HG03135 (cell line): ENCODE measurements around the gene ARL5C.
"Not testable (repeated sequence)": the region's sequence is repeated elsewhere in the genome, so short reads cannot be mapped to it uniquely, and the experiment has no call there.

Experiments used
- ATAC-seq: cut with Tn5 transposase; IDR thresholded peaks from one replicate; pipeline ENCODE4 v1.9.1; 2021; ENCODE audit warnings: mild to moderate bottlenecking, moderate library complexity; ENCODE audit not compliant: unreplicated experiment

The ARL5C gene

DNA sequence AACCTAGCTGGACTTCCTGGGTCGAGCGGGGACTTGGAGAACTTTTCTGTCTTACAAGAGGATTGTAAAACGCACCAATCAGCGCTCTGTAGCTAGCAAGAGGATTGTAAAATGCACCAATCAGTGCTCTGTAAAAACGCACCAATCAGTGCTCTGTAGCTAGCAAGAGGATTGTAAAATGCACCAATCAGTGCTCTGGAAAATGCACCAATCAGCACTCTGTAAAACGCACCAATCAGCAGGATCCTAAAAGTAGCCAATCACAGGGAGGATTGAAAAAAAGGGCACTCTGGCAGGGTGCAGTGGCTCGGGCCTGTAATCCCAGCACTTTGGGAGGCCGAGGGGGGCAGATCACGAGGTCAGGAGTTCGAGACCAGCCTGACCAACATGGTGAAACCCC lies 2.5 kb upstream of the ARL5C start:
- ATAC-seq, result not testable (repeated sequence)

DNA sequence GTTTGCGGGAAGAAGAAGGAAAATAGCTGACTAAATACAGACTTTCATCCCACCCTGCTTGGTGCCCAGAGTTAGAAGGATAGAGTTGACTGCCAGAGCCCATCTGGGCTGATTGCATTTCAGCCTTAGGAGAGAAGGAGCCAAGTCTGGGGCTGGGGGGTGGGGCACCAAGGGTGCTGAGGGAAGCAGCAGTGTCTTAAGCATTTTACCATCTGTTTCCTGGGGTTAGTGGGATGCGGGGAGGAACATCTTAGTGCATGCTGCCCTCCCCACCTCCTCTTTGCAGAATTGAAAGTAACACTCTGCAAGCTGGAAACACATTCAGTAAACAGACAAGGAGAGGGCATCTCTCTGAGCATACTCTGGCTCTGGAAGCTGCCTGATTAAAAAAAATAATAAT lies 1.5 kb upstream of the ARL5C start:
- no peak for ATAC-seq

DNA sequence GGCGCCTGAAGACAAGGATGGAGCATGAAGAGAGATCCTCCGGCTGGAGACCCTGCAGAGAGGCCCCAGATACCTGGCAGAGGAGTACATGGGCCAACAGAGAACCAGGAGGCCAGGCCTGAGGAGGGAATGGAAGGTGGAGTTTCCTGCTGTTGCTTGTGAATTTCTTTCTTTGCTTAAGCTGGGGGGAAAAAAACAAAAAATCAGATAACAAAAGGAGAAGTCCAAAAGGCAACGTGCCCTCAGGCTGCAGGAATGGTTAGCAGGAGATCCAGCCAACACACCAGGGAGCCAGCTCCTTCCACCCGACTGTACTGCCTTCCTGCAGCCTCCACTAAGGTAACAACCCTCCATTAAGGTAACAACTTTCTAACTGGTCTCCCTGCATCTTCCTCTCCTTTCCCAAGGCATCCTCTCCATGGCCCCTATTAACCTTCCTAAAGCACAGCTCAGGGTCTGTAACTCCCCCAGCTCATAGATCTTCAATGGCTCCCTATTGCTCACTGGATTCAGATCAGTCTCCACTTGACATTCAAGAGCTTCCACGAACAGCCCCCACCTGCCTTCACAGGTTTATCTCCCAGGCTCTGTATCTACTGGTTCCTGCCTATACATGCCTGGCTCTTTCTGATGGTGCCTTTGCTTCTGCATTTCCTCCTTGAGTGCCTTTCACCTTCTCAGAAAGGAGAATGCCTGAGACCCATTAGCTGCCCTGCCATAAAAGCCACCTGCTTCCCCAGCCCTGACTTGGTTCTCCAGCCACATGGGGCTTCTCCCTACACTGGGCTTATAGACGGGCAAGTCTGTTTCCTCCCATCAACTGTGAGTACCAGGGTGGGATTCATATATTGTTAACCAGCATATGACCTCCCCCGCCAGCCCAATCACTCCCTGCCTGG lies 725 bp upstream of the ARL5C start:
- no peak for ATAC-seq

DNA sequence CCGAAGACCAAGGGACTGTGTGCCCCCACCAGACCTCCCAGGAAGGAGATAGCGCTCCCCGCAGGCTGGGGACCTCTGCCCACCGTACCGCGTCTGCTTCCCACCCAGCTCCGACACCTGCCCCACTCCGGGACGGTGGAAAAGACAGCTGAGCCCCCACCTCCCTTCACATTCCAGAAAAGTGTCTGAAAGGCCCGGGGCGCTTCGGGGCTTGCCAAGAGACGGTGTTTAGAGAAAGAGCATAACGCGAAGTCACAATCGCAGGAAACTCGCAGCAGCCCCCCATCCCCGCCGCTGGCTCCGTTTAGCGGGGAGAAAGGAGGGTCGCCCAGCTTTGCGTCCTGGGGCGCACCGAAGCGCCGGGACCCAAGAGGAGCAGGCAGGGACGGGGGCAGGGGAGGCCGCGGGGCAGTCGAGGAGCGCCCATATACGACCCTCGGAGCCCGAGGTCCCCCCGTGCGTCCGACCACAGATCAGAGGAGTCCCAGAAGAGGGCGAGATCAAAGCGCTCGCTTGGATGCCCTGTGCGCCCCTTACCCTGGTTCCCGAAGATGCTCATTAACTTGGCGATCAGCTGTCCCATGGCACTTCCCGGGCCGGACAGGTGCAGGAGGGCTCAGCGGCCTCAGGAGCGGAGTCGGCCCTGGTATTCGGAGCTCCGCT lies 652 bp downstream of the ARL5C start:
- ATAC-seq, result no peak

DNA sequence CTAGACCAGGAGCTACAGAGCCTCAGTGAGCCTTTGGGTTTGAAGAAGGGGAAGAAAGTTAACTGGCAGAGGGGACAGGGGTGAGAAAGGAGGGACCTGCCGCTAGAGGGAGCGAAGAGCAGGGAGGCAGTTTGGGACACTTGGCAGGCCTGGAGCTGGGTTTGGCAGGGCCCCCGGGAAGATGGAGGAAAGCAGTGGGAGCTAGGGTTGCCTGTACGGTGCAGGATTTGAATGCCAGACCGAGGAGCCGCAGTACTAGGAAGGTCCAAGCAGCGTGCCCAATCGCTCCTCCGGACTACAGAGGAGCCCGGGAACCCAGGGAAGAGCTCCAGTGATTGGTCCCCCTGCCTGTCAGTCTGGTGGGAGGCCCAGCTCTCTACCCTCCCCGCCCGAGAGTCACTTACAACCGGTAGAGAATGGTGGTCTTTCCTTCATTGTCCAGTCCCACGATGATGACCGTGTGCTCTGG lies 1.3 kb downstream of the ARL5C start:
- peak; percentile 78 for ATAC-seq

DNA sequence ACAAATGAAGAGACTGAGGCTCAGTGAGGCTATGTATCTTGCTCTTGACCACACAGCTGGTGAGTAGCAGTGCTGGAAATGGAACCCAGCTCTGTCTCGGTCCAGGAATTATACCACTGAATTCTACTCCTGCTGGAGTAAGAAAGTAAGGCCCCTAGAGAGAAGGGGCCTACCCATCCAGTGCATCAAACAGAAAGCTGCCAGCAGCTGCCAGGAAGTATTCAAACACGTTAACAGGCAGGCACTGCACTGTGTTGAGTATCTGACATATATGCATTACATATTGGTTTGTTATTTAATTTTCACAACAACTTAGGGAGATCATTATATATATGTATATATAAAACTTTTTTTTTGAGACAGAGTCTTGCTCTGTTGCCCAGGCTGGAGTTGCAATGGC lies 4.0 kb downstream of the ARL5C start:
- no peak for ATAC-seq

DNA sequence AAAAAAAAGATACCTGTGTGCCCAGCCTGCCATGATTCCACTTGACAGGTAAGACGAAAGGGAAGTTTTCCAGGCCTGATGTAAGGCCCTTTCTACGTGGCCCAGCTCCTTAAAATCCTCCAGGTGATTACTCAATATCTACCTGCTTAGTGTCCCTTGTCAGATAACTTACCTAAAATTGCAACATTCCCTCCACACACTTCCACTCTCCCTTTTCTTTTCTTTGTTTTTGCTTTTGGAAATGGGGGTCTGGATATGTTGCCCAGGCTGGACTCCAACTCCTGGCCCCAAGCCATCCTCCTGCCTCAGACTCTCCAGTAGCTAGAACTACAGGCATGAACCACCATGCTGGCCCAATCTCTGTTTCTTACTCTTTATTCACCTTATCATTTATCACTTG lies 7.3 kb downstream of the ARL5C start:
- ATAC-seq, result no peak

DNA sequence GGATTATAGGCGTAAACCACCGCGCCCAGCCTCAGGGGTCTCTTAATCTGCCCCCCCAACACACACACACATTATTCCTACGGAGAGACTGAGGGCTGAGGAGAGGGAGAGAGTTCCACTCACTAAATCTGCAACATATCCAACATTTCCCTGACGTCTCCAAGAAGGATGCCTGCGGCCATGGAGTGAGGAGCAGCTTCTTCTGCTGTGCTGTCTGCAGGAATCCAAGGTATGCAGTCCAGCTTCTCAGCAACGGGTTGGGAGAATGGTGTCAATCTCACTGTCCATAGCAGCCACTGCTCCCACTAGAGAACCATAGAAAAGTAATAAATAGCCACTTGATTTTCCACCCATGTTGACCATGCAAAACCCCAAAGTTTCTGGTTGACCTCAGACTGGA lies 9.5 kb downstream of the ARL5C start:
- no peak for ATAC-seq

DNA sequence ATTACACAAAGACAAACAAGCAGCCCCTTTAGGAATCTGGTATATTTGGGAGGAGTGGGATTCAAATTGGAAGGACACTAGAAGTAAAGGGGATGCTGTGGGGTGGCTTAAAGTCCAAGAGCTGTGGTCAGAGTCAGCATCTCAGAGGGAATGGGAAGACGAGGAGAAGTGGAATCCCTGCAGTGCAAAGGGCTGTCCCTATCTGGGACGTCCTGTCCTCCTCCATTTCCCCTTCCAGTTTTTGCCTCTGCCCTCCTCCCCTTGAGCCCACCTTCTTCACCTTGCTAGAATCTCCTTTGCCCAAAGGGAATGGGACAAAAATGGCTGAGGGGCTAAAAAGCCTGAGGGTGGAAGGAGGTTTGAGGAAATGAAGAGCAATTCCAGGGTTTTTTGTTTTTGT lies 10.3 kb downstream of the ARL5C start:
- ATAC-seq, result no peak

DNA sequence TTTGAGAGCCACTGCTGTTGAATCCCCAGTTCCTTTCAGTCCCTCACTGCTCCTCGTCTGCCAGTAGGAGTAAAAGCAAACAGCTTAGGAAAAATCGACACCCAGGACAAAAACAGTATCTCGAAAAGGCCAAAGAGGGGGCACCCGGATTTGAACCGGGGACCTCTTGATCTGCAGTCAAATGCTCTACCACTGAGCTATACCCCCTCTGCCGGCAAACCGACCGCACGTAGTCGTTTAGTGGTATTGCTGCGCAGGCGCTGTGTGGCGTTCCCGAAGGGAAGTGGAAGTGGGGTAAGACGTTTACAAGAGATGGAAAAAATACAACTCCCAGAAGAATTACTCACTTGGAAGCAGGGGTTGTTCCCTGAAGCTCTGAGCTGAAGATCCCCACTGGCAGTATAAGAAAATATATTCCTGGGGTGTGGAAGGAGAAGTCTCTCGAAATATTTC lies 12.3 kb downstream of the ARL5C start:
- peak; percentile 48 for ATAC-seq

DNA sequence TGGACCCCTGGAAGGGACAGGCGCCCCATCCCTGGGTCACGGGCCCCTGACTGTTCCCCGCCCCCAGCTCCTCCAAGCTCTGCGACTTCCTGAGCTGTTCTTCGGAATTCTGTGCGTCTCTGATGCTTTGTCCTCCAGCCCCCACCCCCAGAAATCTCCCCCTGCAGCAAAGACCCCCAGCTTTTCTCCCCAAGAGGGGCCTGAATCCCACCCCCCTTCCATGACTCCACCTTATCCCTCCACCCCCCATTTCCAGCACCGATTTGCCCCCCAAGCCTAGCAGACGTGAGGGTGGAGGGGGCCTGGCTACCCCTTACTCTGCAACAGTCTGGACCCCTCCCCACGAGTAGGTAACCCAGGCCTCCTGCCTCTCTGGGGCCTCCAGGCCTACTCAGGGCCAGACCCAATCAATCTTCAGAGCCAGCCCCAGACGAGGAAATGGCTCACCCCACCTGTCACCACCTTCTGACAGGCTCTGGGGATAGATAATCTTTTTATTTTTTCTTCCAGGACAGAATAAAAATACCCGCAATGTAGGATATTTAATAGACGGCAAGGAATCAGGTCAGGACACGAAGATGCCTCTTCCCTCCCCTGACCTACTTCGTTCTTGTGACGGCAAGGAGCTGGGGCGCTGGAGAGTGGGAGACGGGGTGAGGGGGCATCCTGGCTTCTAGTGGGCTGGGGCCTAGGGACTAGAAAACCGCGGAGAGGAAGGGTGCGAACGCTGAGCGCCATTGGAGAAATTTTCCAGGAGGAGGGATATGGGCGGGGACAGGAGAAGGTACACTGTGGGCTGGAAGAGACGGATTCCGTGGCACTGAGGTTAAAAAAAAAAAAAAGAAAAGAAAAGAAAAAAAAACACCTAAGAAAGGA lies 13.8 kb downstream of the ARL5C start:
- ATAC-seq, result no peak

DNA sequence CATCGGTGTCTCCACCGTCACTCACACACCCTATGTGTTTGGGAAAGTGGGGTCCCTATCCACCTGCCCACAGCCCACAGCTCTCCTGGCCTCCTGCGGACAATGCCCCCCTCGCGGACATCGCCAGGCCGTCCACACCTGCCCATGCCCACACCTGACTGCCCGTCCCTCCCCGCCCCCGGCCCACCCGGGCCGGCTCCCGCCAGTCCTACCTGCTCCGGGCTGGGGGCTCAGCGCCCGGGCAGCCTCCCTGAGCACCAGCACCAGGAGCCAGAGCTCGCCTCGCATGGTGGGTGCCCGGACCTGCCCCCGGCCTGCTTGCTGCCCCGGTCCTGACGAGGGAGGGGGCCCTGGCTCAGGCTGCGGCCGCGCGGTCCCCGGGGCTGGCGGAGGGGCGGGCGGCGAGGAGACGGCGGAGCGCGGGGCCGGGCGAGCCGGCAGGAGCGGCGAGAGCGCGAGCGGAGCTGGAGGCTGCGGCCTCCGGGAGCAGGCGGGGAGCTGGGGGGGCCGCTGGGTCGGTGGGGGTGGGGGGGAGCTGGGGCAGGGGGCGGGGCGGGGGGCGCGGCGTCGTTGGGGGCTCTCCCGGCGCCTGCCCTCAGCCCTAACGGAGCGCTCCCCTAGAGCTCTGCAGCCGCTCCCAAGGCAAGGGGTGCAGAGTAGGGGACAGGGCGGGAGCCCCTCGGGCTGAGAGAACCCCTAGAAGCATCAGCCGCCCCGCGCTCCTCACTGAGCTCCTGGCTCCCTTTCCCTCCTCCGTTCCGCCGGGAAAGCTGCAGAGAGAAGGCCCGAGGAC lies 14.6 kb downstream of the ARL5C start, which contains the start of gene PLXDC1:
TSS of gene PLXDC1 (minus strand) at position 488 of the 793 bp plus-strand sequence. CDS start at position 288, 200 bp downstream.
- ATAC-seq, result no peak

DNA sequence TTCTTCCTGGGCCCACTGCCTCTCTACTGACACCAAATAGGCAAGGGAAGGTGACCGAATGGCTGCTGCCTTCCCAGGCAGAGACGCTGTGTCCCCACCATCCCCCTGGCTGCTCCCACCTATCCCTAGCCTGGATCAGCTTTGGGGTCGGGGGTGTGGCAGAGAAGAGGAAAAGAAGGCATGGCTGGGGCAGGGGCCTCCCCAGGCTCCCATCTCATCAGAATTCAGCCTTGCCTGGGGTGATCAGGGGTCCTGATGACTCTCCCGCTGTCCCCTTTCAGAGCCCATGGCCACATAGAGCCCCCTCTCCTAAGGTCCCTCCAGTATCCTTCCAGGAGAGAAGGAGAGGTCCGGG lies 15.2 kb downstream of the ARL5C start:
- ATAC-seq, result no peak

DNA sequence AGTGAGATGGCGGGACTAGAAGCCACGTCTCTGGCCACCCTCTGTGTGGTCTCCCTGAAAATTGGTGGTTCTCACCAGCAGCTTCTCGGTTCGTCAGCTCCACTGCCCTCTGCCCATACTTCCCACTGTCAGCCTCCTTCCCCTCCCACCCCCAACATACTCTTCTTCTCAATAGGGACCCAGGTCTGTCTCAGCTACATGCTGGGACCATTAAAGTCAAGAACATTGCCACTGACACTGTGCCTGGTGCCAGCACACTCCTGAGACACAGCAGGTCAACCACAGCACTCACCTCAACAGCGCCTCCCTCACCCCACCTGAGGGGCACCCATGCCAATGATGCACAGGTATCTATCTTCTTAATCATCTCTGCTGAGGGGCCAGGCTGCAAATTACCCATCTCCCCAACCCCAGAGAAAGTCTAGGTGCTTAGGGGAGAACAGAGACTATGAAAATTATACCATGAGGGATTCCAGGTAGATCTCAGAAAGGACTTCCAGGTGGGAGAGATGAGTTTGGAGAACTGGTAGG lies 15.8 kb downstream of the ARL5C start:
- ATAC-seq, result no peak

DNA sequence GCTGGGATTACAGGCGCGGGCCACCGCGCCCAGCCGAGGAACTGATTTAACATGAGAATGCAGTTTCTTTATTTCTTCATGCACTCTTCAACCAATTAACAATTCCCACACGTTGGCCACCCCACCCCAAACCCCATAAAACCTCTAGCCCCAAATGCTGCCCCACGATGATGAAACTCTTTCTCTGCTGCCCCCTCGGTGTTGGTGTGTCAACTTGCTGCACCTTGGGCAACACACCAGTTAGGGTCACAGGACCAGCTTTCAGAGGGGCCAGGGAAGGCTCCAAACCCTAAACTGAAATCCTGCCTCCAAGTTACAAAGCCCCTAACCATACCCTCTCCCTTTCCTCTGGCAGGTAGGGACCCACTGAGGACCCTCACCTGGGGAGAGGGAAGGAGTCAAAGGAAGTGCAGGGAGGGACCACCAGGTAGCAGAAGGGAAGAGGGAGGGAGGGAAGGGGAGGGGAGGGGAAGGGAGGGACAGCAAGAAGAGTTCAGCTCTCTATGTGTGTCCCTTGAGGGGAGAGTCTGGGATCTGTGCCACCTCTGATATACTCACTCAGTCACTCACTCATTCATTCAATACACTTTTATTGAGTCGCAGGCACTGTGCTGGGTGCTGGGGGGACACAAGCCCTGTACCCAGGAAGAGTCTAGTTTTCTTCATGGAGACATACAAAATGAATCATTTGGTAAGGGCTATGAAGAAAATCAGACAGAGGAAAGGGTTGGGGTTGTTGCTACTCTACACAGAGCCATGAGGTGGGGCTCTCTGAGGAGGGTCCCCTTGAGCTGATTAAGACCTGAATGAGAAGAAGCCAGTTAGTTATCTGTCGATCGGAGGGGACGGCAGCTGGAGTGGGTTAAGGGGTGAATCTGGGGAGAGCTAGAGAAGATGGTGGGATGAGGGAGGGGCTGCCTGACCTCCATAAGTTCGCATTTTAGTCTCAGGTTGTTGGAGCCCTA lies 18.5 kb downstream of the ARL5C start:
- no peak for ATAC-seq

DNA sequence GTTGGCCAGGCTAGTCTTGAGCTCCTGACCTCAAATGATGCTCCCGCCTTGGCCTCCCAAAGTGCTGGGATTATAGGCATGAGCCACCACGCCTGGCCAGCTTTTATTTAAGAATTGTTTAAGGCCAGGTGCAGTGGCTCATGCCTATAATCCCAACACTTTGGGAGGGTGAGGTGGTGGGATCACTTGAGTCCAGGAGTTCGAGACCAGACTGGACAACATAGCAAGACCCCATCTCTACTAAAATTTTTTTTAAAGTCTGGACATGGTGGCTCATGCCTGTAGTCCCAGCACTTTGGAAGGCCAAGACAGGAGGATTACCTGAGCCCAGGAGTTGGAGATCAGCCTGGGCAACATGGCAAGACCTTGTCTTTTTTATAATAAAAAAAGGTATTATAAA lies 19.7 kb downstream of the ARL5C start:
- ATAC-seq, result no peak

DNA sequence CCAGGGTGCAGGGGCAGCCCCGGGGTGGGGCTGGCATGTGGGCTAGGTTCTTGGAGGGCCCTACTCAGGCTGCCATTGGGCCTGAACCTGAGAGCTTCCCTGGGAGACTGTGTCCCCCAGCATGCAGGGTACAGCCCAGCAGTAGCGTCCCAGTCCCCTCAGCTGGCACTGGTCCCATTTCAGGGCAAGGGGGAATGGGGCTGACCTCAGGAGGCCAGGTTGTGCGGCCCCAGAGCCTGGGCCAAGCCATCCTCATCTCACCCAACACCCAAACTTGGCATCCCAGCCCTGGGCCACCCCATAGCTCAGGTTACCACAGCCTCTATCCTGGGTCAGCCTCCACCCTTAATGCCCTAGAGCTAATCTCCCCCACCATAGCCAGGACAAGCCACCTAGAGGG lies 20.8 kb downstream of the ARL5C start:
- ATAC-seq, result no peak

DNA sequence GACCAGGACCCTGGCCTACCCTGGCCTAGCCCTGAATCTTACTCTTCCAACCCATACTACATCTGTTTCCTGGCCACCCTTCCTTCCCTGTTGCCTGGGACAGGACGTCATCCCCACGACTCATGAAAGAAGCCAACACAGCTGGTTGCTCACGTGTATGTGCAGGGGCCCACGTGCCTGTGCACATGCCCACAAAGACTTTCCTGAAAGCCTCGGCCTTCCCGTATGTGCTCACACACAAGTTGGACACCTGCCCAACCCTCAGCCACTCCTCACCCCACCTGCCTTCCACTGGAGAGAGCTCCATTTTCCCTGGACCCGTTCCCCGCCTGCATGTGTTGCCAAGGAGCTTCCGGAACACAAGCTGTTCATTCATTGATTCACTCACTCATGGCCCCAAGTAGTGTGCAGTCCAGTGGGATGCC lies 21.5 kb downstream of the ARL5C start:
- ATAC-seq, result no peak

DNA sequence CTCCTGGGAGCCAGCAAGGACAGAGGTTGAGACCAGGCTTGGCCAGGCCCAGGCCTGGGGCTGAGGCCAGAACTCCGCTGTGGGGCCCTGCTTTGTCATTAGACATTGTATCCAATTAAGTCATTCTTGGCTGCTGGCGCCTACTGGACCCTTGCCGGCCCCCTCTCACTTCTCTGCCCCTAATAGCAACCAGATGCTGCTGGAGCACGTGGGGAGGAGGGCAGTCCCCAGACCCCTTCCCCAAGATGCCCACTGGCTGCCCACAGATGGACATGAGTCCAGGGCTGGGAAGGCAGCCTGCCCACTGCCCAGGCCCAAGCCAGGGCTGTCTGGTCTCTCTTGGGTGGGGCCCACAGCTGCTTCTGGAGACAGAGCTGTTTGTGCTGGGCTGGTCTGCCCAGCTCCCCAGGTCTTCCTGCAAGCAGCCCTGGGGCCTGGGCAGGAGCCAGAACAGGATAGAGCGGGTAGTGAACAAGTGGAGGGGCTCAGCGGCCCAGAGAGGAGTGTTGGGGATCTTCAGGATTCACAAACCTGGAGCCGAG lies 22.3 kb downstream of the ARL5C start:
- ATAC-seq, result no peak
